SK-N-DZ (cell line): ENCODE data around the gene GRK3.

Experiments
- DNase-seq: peaks from one replicate; pipeline ENCODE4 v3.0.0-alpha.2; 2015; ENCODE audit warnings: low spot score
- small RNA-seq, 2 experiments: library from RNA; depleted of rRNA; stranded (forward); fragments of <200 nt; gene quantifications; one replicate each; pipeline ENCODE3, GENCODE V24; 2014

The GRK3 gene

DNA sequence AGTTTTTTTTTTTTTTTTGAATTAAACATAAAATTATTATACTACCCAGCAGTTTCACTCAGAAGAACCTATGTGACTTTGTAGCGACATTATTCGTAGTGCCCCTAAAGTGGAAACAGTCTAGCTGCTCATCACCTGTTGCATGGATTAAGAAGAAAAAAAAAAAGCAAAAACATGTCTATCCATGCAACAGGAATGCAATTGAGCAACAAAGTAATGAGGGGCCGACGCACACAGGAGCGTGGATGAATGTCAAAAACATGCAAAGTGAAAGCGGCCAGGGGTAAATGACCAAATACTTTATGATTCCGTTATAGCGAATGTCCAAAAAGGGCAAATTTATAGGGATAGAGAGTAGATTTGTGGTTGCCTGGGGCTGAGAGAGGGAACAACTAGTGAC is 193.8 kb downstream of the GRK3 start:
- no peak for DNase-seq

GRCh38 chr22:25759825-25760231 is 195.4 kb downstream of the GRK3 start:
- DNase-seq: no peak

- no peak for DNase-seq
These were observed 195.8 kb downstream of the GRK3 start for GRCh38 chr22:25760294-25760693.

- no peak for DNase-seq
These were observed 196.5 kb downstream of the GRK3 start for GRCh38 chr22:25760848-25761595.

- no peak for DNase-seq
These were observed 197.7 kb downstream of the GRK3 start for GRCh38 chr22:25762147-25762546.

DNA sequence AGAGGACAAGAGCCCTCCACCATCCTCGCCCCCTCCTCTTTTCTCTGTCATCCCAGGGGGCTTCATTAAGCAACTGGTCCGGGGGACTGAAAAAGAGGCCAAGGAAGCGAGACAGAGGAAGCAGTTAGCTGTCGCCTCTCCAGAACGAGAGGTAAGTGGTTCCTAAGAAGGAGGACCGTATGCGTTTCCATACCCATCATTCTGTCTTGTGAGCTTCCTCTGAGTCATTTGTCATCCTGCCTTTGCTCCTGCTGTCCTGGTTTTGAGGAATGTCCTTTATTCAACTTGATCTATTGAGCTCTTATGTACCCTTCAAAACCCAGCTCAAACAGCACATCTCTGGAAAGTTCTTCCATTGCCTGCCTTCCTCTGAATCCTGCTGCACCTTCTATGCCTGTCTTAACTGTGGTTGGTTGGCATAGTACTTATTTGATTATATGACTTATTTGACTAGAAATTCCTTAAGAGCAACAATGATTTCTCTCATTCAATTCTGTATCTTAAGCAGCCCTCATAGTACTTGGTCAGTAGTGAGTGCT is 198.8 kb downstream of the GRK3 start:
- no peak for DNase-seq

DNA sequence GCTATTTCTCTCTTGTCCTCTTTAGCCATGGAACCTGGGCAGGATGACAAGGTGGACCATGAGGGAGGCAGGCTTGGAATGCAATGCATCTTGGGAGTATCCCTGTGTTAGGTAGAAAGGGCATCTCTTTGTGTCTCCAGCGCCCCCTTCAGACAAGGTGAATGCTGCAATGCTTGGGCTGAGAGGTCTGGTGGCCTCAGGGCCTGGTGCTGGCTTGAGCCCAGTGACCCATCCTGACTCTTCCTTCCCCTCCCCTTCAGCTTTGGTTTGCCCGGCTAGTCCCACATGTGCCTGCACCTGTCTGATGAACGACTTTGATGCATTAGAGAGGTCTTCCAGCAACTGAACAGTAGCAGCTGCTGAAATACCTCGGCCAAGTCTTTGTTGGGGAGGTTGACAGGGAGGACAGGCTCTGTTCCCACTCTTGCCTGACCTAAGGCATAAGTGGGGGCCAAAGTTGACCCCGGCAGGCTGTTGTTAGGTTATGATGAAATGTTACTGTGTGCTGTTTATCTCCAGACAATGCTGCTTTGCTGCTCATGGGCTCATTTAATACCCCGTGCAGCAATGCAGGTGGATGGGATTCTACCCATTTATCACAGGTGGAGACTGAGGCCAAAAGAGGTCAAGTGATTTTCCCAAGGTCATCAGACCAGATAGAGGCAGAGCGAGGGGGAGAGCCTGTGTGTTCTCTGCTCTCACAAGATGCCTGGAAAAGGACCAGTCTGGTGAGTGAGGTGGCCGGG is 200.0 kb downstream of the GRK3 start:
- DNase-seq: no peak

GRCh38 chr22:25765016-25765367 is 200.5 kb downstream of the GRK3 start:
- DNase-seq: no peak

GRCh38 chr22:25765801-25766200 is 201.3 kb downstream of the GRK3 start:
- no peak for DNase-seq

- DNase-seq: no peak
These were observed 201.9 kb downstream of the GRK3 start for GRCh38 chr22:25766418-25766817.

- no peak for DNase-seq
These were observed 205.9 kb downstream of the GRK3 start for GRCh38 chr22:25770333-25770732.

- DNase-seq: no peak
These were observed 207.8 kb downstream of the GRK3 start for GRCh38 chr22:25772288-25772687.

DNA sequence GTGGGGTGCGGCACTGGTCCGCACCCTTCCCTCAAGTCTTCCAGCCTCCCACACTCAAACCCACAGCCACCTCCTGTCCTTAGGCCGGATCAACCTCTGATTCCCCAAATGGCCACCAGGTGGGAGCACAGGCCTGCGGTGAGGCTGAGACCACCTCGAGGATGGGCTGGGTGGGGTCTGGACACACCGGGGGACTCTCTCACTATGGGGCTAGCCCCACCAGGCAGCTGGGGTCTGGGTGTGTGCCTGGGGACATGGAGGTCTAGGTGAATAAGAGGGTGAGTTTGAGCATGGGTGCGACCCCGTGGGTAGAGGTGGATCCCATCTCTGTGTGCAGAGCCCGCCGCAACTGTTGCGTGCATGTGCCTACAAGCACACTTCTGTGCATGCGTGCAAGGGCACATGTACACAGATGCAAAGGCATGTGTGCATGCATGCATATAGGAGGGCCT is 210.1 kb downstream of the GRK3 start:
- peak; percentile 80 for DNase-seq

GRCh38 chr22:25775531-25775930 is 211.1 kb downstream of the GRK3 start:
- peak; percentile 89 for DNase-seq

DNA sequence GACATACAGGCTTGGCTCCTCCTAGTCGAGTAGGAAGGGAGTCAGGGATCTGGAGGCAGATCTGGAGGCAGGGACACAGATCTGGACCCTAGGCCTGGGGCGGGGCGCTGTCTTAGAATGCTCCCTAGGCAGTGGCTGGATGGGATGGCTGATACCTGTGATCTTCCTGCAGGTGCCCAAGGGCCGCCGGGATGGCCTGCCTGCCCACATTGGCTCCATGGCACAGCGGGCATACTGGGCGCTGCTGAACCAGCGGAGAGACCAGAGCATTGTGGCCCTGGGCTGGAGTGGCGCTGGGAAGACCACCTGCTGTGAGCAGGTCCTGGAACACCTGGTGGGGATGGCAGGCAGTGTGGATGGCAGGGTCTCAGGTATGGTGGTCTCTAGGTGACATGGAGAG is 212.9 kb downstream of the GRK3 start:
- no peak for DNase-seq

- DNase-seq: peak; percentile 65
These were observed 213.4 kb downstream of the GRK3 start for GRCh38 chr22:25777870-25778269.

Small RNA genes within 50 kb of the gene (small RNA-seq; reads per million reads assigned to genes)
- gene RNA5SP494: 0 reads per million in 2 experiments
